Measurements from ENCODE around the gene PPM1F.

DNA sequence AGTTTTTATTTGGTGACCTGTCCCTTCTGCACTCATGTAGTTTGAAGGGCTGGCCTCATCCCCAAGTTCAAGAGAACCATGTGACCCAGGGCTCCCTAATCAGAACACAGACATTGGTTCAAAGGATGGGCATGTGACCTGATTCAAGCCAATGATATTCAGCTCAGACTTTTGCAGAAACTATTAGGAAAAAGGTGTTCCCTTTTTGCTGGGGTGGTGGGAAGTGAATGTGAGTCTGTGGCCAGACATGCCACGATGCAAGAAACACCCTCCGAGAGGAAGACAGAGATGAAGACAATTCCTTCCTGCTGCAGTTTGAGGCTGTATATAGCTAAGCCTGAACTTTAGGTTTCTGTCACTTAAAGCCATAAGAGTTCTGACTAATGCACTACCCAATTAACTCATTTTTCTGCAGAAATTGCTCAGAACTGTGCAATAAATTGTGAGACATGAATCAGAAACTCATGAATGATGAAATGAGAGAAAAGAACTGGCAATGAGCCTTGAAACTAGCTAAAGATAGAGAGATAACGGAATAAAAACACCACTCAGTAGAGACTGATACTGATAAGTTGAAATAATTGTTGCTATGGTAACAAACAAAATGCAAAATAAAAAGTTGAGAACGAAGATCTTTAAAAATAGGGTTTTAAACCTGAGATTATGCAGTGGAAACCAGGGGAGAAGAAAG lies 76.0 kb downstream of the PPM1F start:
- TF ChIP-seq POLR2AphosphoS5 (IDR thresholded peaks at IDR 0.05) (no peak), CTCF (IDR thresholded peaks at IDR 0.05 in 8 of 11, conservative IDR thresholded peaks at IDR 0.05 in 3 of 11) (no peak)
